DOHH2 (cell line): ENCODE data around the gene SLC26A6.

Experiments used
- CTCF ChIP-seq: fragments of 200-600 bp; sonication (generic); IDR thresholded peaks from one replicate; pipeline ENCODE4 v1.5.1; 2014; ENCODE audit warnings: antibody characterized with exemption, mild to moderate bottlenecking, low read depth, low read length; ENCODE audit not compliant: poor library complexity, severe bottlenecking
- EZH2phosphoT487 ChIP-seq: fragments of 200-600 bp; sonication (generic); IDR thresholded peaks from 2 replicates; pipeline ENCODE4 v1.6.1; 2017; ENCODE audit warnings: borderline replicate concordance, mild to moderate bottlenecking, antibody characterized with exemption, low read length, moderate library complexity, mixed read lengths

GRCh38 chr3:48678566-48679380, 43.5 kb upstream of the SLC26A6 start:
- TF ChIP-seq CTCF (no peak), EZH2phosphoT487 (no peak)
